HG03520 (cell line): ENCODE data around the gene KCNG2.

Source experiments
- ATAC-seq: cut with Tn5 transposase; IDR thresholded peaks from one replicate; pipeline ENCODE4 v1.9.1; 2021; ENCODE audit warnings: mild to moderate bottlenecking, moderate library complexity; ENCODE audit not compliant: unreplicated experiment

The KCNG2 gene

GRCh38 chr18:79948719-79949411 is 151.1 kb downstream of the KCNG2 start:
- ATAC-seq, result no peak
